Esophagus squamous epithelium (tissue), 4 donors: ENCODE results near the gene MCOLN1.

Source experiments
- CTCF ChIP-seq, 6 experiments: fragments of 450-650 bp in 4 of 6; fragments of 200-600 bp in 2 of 6; sonication (generic) in 2 of 6; IDR thresholded peaks; one replicate each; pipeline ENCODE4 v1.5.1; 2016 to 2019; ENCODE audit warnings: antibody characterized with exemption in 6 of 6, mild to moderate bottlenecking in 4 of 6, moderate library complexity in 4 of 6
- POLR2A ChIP-seq, 4 donors: fragments of 450-650 bp; IDR thresholded peaks; one replicate each; pipeline ENCODE4 v1.6.1; 2017; ENCODE audit warnings: antibody characterized with exemption in 4 of 4, mild to moderate bottlenecking in 4 of 4, moderate library complexity in 3 of 4

GRCh38 chr19:7526059-7526929, 3.9 kb downstream of the MCOLN1 start:
- no peak for TF ChIP-seq POLR2A (IDR thresholded peaks at IDR 0.05)
- no peak for TF ChIP-seq CTCF (IDR thresholded peaks at IDR 0.05)
